Measurements from ENCODE around the gene ENTREP3. TPM values are rescaled to one million over a fixed set of nuclear protein-coding genes. Genes with fewer than 3 reads are reported as not detected.

Gene ENTREP3, protein sequence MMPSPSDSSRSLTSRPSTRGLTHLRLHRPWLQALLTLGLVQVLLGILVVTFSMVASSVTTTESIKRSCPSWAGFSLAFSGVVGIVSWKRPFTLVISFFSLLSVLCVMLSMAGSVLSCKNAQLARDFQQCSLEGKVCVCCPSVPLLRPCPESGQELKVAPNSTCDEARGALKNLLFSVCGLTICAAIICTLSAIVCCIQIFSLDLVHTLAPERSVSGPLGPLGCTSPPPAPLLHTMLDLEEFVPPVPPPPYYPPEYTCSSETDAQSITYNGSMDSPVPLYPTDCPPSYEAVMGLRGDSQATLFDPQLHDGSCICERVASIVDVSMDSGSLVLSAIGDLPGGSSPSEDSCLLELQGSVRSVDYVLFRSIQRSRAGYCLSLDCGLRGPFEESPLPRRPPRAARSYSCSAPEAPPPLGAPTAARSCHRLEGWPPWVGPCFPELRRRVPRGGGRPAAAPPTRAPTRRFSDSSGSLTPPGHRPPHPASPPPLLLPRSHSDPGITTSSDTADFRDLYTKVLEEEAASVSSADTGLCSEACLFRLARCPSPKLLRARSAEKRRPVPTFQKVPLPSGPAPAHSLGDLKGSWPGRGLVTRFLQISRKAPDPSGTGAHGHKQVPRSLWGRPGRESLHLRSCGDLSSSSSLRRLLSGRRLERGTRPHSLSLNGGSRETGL
- total RNA-seq = 10 to 100 TPM in 1 of 4 donors, 1 to 10 TPM in 3; 5.6 to 12.0 (median 7.8) TPM

DNA sequence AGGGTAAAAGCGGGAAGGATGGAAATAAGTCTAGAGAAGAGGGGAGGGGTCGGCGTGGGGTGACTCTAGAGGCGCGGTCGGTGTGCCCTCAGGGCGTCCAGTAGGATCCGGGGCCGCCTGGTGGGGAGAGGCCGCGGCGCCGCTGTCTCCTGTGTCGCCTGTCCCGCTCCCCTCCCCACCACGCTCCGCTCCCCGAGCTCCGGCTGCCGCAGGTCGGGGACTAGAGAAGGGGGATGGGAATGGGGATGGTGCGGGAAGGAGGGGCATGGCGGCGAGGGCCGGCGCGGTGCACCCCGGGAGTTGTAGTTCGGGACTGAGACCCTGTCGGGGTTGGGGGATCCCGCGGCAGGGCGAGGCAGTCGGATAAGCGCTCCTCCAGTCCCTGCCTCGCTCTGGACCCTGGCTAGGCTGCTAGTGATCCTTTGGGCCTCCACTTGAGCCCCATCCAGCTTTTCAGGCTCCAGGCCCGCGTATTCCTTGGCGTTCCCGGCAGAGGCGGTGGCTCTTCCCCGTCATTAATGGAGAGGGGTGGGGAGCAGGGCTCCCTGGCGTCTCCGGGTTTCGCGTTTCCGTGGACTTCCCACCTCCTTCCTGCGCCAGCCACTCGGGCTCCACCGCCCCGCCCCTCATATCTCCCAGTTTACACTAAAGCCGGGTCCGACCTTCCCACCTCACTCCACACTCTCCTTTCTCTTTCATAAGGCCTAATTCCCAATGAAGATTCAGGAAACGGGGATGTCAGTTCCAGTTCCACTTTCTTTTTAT lies at the start of gene ENTREP3:
ENTREP3 (minus strand) TSS at position 241 of the 765 bp plus-strand sequence. CDS start 606 bp downstream, outside the sequence.
- Histone ChIP-seq H3K36me3 (peaks cover 3 to 4% of the 10 kb centered on the region in 2 donors), H3K4me3 (replicated peaks in 1 of 3) (peak within 1 kb of the TSS; percentile 63 to 93 (median 78)), H3K4me1 (peaks cover 11 to 25% of the 10 kb centered on the region in 2 donors), H3K9me3 (no peaks in the 10 kb centered on the region), H3K27me3 (no peaks in the 10 kb centered on the region), H3K27ac (peak within 1 kb of the TSS; percentile 89 to 98 (median 95))
- TF ChIP-seq POLR2A (IDR thresholded peaks at IDR 0.05) = peak in 1 of 2 donors; percentile 62
- TF ChIP-seq, protein P1, sequence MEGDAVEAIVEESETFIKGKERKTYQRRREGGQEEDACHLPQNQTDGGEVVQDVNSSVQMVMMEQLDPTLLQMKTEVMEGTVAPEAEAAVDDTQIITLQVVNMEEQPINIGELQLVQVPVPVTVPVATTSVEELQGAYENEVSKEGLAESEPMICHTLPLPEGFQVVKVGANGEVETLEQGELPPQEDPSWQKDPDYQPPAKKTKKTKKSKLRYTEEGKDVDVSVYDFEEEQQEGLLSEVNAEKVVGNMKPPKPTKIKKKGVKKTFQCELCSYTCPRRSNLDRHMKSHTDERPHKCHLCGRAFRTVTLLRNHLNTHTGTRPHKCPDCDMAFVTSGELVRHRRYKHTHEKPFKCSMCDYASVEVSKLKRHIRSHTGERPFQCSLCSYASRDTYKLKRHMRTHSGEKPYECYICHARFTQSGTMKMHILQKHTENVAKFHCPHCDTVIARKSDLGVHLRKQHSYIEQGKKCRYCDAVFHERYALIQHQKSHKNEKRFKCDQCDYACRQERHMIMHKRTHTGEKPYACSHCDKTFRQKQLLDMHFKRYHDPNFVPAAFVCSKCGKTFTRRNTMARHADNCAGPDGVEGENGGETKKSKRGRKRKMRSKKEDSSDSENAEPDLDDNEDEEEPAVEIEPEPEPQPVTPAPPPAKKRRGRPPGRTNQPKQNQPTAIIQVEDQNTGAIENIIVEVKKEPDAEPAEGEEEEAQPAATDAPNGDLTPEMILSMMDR (IDR thresholded peaks at IDR 0.05) = peak in 1 of 6 experiments; percentile 12
- 2 to 4% methylated on average over 36 to 47 of the region's 54 CpGs for WGBS, 2 donors
- intact Hi-C loops (cut with DNase I) = loop anchor here (5.0 kb wide), 1 partner anchor 67 kb away; the partner anchor contains the start of gene RUSC1
- peak; percentile 84 to 86 for DNase-seq

DNA sequence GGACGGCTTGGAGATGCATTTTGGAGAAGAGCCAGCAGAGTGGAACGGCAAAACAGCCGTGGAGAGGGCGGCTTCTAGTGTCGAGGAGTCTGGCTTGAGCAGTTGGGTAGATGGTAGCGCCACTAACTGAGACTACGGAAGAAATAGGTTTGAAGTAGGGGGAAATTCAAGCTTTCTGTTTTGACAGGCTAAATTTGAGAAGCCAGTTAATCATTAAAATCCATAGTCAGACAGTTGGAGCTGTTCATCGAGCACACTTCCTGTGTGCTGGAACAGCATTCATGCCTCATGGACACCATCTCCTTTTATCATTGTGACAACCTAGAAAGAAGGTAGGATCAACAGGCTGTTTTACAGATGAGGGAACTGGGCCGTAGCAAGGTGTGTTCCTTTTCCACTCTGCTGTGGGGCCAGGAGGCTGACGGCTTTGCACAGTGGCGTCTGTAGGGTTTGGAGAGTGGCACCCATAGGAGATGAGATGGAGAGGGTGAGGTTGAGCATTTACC lies 49.3 kb upstream of the ENTREP3 start:
- TF ChIP-seq, protein P1 (IDR thresholded peaks at IDR 0.05) = no peak
- no peak for TF ChIP-seq POLR2A (IDR thresholded peaks at IDR 0.05)
- H3K27ac ChIP-seq = no peak overlapping the region
- WGBS, 2 donors = 48 to 56% methylated on average over 11 of the region's 11 CpGs

DNA sequence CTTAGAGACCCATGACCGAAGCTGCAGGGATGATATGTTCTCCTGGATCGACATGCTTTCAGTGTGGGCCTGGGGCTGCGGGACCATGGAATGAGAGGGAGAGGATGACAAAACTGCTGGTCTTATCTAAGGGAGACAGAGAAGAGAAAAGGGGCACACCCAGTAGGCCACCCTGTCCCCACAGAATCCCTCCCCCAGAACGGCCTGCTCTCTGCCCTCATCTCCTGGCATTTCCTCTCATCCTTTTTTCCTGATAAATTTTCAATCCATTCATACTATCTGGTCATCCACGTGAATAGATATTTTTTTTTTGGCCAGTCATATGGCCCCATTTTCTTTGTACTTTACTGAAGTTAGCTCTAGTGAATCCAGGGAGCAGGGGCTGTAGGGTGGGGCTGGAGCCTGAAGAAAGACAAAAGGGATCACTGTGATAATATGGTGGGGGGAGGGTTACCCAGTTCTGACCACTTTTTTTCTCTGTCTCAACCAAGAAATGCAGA lies 46.1 kb upstream of the ENTREP3 start, which contains the start of gene PKLR:
PKLR (minus strand) TSS at position 97 of the 500 bp plus-strand sequence; CDS start at position 54, 43 bp downstream.
- no peak within 1 kb of the TSS for H3K4me3 ChIP-seq (replicated peaks in 1 of 3)
- H3K36me3 ChIP-seq = no peaks in the 10 kb centered on the region
- DNase-seq = no peak
- WGBS, 2 donors = 79 to 86% methylated on average over 5 of the region's 5 CpGs
- H3K9me3 ChIP-seq = no peaks in the 10 kb centered on the region
- no peaks in the 10 kb centered on the region for H3K4me1 ChIP-seq
- TF ChIP-seq, protein P1 (IDR thresholded peaks at IDR 0.05) = no peak
- TF ChIP-seq POLR2A (IDR thresholded peaks at IDR 0.05) = no peak
- no peak within 1 kb of the TSS for H3K27ac ChIP-seq
- intact Hi-C loops (cut with DNase I) = no loop called here
- H3K27me3 ChIP-seq = no peaks in the 10 kb centered on the region

More for the DNA sequence above, 49.3 kb upstream of the ENTREP3 start:
- Histone ChIP-seq H3K4me3 (replicated peaks in 1 of 3) (no peak overlapping the region), H3K4me1 (peaks cover 4 to 9% of the 10 kb centered on the region in 2 donors), H3K36me3 (no peaks in the 10 kb centered on the region), H3K27me3 (no peaks in the 10 kb centered on the region), H3K9me3 (no peaks in the 10 kb centered on the region)
- intact Hi-C loops (cut with DNase I) = no loop called here
- DNase-seq = no peak

DNA sequence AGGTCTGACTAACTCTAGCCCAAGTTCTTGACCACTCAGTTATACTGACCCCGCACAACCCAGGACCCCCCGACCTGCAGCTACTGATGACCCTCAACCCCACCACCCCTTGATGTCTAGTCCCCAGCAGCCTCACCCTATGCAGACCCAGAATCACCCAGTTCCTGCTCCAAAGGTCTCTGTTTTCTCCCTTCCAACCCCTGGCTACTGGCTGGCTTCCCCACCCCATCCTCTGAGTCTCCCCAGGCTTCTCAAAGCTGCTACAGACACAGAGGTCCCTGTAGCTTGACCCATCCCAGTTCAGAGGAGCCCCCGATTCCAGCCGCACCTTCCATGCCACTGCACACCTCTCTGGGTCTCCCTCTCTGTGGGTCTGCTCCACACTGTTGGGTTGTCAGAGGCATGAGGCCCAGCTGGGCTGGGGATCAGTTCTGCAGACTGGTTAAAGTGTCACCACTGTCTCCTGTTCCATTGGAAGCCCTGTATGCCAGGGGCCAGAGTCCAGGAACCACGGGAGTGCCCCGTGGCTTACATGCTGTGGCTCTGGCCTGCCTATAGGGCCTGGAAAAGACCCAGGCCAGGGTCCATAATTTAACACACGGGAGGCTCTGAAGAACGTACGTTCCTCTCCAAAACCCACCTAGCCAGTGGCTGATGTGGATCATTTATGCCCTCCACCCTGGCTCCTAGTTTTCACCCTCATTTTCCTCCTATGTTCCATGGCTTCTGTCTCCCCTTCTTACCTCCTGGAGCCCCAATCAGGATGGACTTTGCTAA lies 45.5 kb upstream of the ENTREP3 start:
- H3K36me3 ChIP-seq = no peaks in the 10 kb centered on the region
- WGBS, 2 donors = 89 to 90% methylated on average over 7 to 9 of the region's 9 CpGs
- intact Hi-C loops (cut with DNase I) = no loop called here
- H3K27ac ChIP-seq = no peak overlapping the region
- no peak overlapping the region for H3K4me3 ChIP-seq (replicated peaks in 1 of 3)
- no peaks in the 10 kb centered on the region for H3K27me3 ChIP-seq
- TF ChIP-seq, protein P1 (IDR thresholded peaks at IDR 0.05) = no peak
- TF ChIP-seq POLR2A (IDR thresholded peaks at IDR 0.05) = no peak
- DNase-seq = no peak
- H3K9me3 ChIP-seq = no peaks in the 10 kb centered on the region
- H3K4me1 ChIP-seq = no peaks in the 10 kb centered on the region

Data from thyroid gland (tissue), 4 donors.